Ovary (tissue), 3 donors: ENCODE data around the gene TACO1.

ENCODE experiments used
- CTCF ChIP-seq, 3 donors: fragments of 450-650 bp in 2 of 3; fragments of 200-600 bp in 1 of 3; IDR thresholded peaks; one replicate each; pipeline versions ENCODE4 v1.5.1 to v1.8.0; 2016 to 2022; ENCODE audit warnings: antibody characterized with exemption in 3 of 3, mild to moderate bottlenecking in 1 of 3
- EP300 ChIP-seq: sonication (generic); formaldehyde crosslinking; IDR thresholded peaks from one replicate; pipeline ENCODE4 v1.6.1; 2017; ENCODE audit warnings: antibody characterized with exemption
- POLR2A ChIP-seq: fragments of 450-650 bp; IDR thresholded peaks from one replicate; pipeline ENCODE4 v1.6.1; 2017; ENCODE audit warnings: antibody characterized with exemption, mild to moderate bottlenecking, moderate library complexity
- donor health status: DM: no; HTN: no; CAD: no.

GRCh38 chr17:63573634-63574033, 27.1 kb upstream of the TACO1 start:
- TF ChIP-seq EP300: no peak
- no peak for TF ChIP-seq CTCF (IDR thresholded peaks at IDR 0.05)
- no peak for TF ChIP-seq POLR2A
